ENCODE results near the gene C17orf67. TPM values are rescaled to one million over a fixed set of nuclear protein-coding genes. Genes with fewer than 3 reads are reported as not detected.

The C17orf67 gene
- total and polyA plus RNA-seq, 10 of the 15 experiments (the other 5 are each of a cell fraction or from before 2014, with no cell fraction given), result 0.24 to 3.3 (median 0.89) TPM

DNA sequence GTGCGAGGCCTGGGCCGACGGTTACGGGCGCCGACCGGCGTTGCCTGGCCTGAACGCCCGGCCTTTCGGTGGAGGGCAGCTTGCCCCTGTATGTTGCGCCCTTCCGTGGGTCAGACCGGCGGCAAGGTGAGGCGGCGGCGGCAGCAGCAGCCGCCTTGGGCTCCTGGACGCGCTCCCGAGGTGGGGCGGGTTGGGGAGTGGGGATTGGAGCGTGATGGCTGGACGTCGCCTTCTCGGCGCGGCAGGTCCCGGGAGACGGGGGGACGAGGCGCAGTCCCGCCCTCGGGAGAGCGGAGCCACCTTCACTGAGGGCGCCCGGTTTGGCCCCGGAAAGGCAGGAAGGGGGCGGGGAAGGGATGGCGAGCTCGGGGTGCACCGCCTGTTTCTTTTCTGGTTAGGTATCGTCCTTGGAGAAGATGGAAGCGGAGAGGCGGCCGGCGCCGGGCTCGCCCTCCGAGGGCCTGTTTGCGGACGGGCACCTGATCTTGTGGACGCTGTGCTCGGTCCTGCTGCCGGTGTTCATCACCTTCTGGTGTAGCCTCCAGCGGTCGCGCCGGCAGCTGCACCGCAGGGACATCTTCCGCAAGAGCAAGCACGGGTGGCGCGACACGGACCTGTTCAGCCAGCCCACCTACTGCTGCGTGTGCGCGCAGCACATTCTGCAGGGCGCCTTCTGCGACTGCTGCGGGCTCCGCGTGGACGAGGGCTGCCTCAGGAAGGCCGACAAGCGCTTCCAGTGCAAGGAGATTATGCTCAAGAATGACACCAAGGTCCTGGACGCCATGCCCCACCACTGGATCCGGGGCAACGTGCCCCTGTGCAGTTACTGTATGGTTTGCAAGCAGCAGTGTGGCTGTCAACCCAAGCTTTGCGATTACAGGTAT is 902 bp upstream of the C17orf67 start (continued):
- no peak for TF ChIP-seq EZH2 (IDR thresholded peaks at IDR 0.05; ENCODE audit: borderline replicate concordance, control insufficient read depth, low read depth, low read length)
- TF ChIP-seq EP300 (IDR thresholded peaks at IDR 0.05; ENCODE audit: borderline replicate concordance in 1 of 2, control insufficient read depth in 1 of 2, low read depth in 2 of 2, low read length in 2 of 2), result no peak
- no peak for TF ChIP-seq BMI1 (IDR thresholded peaks at IDR 0.05; ENCODE audit: borderline replicate concordance)
- no peak for TF ChIP-seq CBX5 (IDR thresholded peaks at IDR 0.05; ENCODE audit: low read depth)
- TF ChIP-seq, protein P1, sequence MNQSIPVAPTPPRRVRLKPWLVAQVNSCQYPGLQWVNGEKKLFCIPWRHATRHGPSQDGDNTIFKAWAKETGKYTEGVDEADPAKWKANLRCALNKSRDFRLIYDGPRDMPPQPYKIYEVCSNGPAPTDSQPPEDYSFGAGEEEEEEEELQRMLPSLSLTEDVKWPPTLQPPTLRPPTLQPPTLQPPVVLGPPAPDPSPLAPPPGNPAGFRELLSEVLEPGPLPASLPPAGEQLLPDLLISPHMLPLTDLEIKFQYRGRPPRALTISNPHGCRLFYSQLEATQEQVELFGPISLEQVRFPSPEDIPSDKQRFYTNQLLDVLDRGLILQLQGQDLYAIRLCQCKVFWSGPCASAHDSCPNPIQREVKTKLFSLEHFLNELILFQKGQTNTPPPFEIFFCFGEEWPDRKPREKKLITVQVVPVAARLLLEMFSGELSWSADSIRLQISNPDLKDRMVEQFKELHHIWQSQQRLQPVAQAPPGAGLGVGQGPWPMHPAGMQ (IDR thresholded peaks at IDR 0.05; ENCODE audit: borderline replicate concordance), result no peak
- TF ChIP-seq GATAD2B (conservative IDR thresholded peaks at IDR 0.05; ENCODE audit: low read depth), result peak; percentile 71; the same call in 1 of the 2 replicates
- TF ChIP-seq IKZF1 (conservative IDR thresholded peaks at IDR 0.05), result peak; percentile 68
- peak; percentile 67; the same call in 1 of the 2 replicates for TF ChIP-seq RUNX3 (IDR thresholded peaks at IDR 0.05; ENCODE audit: low read length)
- 0 out of 2 replicates have a peak, but pooled peaks have one; percentile 25 for TF ChIP-seq YY1 (IDR thresholded peaks at IDR 0.05; ENCODE audit: low read depth, low read length)
- TF ChIP-seq DPF2 (IDR thresholded peaks at IDR 0.05), result 0 out of 2 replicates have a peak, but pooled peaks have one; percentile 4
- TF ChIP-seq, protein P2, sequence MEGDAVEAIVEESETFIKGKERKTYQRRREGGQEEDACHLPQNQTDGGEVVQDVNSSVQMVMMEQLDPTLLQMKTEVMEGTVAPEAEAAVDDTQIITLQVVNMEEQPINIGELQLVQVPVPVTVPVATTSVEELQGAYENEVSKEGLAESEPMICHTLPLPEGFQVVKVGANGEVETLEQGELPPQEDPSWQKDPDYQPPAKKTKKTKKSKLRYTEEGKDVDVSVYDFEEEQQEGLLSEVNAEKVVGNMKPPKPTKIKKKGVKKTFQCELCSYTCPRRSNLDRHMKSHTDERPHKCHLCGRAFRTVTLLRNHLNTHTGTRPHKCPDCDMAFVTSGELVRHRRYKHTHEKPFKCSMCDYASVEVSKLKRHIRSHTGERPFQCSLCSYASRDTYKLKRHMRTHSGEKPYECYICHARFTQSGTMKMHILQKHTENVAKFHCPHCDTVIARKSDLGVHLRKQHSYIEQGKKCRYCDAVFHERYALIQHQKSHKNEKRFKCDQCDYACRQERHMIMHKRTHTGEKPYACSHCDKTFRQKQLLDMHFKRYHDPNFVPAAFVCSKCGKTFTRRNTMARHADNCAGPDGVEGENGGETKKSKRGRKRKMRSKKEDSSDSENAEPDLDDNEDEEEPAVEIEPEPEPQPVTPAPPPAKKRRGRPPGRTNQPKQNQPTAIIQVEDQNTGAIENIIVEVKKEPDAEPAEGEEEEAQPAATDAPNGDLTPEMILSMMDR (IDR thresholded peaks at IDR 0.05 in 2 of 3, conservative IDR thresholded peaks at IDR 0.05 in 1 of 3; ENCODE audit: control insufficient read depth in 2 of 3, extremely low read depth in 1 of 3, insufficient read depth in 1 of 3, low read depth in 3 of 3, low read length in 3 of 3), result peak in 2 of 3 experiments; percentile 22 to 43; a peak in 2 of 6 replicates
- TF ChIP-seq SRF (IDR thresholded peaks at IDR 0.05; ENCODE audit: low read depth in 2 of 2, low read length in 2 of 2), result 0 out of 4 replicates have a peak, but pooled peaks of 1 of the 2 experiments have one; percentile 39
- TF ChIP-seq POLR2A (IDR thresholded peaks at IDR 0.05; ENCODE audit: low read depth, low read length), result peak; percentile 30; the same call in 1 of the 2 replicates
- TF ChIP-seq JUNB (IDR thresholded peaks at IDR 0.05), result no peak
- no peak for TF ChIP-seq POU2F2 (IDR thresholded peaks at IDR 0.05; ENCODE audit: borderline replicate concordance, low read depth, low read length)
- TF ChIP-seq CREB1 (IDR thresholded peaks at IDR 0.05; ENCODE audit: low read depth), result peak; percentile 37; the same call in 1 of the 2 replicates
- peak; percentile 22; the same call in 1 of the 2 replicates for TF ChIP-seq BACH1 (IDR thresholded peaks at IDR 0.05; ENCODE audit: borderline replicate concordance)
- TF ChIP-seq ASH2L (IDR thresholded peaks at IDR 0.05; ENCODE audit: borderline replicate concordance, low read depth), result 0 out of 2 replicates have a peak, but pooled peaks have one; percentile 30
- TF ChIP-seq TCF7 (IDR thresholded peaks at IDR 0.05; ENCODE audit: borderline replicate concordance), result no peak
- no peak for TF ChIP-seq NFXL1 (IDR thresholded peaks at IDR 0.05; ENCODE audit: borderline replicate concordance)
- TF ChIP-seq HDAC6 (IDR thresholded peaks at IDR 0.05; ENCODE audit: unreplicated experiment), result no peak
- TF ChIP-seq SIX5 (IDR thresholded peaks at IDR 0.05; ENCODE audit: low read depth, low read length, severe bottlenecking), result no peak
- TF ChIP-seq NFYA (IDR thresholded peaks at IDR 0.05; ENCODE audit: borderline replicate concordance, low read depth, low read length), result no peak
- no peak for TF ChIP-seq CEBPB (IDR thresholded peaks at IDR 0.05; ENCODE audit: borderline replicate concordance in 1 of 2, low read depth in 2 of 2, low read length in 2 of 2)
- TF ChIP-seq HDAC2 (IDR thresholded peaks at IDR 0.05), result no peak
- peak in 1 of 2 experiments; percentile 20; a peak in 1 of 4 replicates for TF ChIP-seq IKZF2 (IDR thresholded peaks at IDR 0.05)
